ENCODE measurements around the gene DENND6A.

Gene DENND6A

DNA sequence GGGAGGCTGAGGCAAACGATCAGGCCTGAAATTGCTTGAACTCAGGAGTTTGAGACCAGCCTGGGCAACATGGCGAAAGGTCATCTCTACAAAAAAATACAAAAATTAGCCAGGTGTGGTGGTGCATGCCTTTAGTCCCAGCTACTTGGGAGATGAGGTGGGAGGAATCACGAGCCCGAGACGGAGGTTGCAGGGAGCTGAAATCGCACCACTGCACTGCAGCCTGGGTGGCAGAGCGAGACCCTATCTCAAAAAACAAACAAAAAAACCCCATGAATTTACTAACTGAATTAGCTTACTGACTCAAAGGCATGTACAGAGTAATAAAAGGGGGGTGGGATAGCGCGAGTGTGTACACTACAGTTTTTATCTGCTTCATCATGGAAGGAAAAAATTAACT lies 115.1 kb downstream of the DENND6A start:
- no peak overlapping the region for H3K4me3 ChIP-seq (ENCODE audit: low read depth, low read length)
- in situ Hi-C loops (cut with HindIII; ENCODE audit: low sequenced_read_pairs): no loop called here
- DNase-seq (ENCODE audit: low read depth): no peak
- TF ChIP-seq, protein P1, sequence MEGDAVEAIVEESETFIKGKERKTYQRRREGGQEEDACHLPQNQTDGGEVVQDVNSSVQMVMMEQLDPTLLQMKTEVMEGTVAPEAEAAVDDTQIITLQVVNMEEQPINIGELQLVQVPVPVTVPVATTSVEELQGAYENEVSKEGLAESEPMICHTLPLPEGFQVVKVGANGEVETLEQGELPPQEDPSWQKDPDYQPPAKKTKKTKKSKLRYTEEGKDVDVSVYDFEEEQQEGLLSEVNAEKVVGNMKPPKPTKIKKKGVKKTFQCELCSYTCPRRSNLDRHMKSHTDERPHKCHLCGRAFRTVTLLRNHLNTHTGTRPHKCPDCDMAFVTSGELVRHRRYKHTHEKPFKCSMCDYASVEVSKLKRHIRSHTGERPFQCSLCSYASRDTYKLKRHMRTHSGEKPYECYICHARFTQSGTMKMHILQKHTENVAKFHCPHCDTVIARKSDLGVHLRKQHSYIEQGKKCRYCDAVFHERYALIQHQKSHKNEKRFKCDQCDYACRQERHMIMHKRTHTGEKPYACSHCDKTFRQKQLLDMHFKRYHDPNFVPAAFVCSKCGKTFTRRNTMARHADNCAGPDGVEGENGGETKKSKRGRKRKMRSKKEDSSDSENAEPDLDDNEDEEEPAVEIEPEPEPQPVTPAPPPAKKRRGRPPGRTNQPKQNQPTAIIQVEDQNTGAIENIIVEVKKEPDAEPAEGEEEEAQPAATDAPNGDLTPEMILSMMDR (IDR thresholded peaks at IDR 0.05; ENCODE audit: low read depth, low read length, missing control alignments): no peak

DNA sequence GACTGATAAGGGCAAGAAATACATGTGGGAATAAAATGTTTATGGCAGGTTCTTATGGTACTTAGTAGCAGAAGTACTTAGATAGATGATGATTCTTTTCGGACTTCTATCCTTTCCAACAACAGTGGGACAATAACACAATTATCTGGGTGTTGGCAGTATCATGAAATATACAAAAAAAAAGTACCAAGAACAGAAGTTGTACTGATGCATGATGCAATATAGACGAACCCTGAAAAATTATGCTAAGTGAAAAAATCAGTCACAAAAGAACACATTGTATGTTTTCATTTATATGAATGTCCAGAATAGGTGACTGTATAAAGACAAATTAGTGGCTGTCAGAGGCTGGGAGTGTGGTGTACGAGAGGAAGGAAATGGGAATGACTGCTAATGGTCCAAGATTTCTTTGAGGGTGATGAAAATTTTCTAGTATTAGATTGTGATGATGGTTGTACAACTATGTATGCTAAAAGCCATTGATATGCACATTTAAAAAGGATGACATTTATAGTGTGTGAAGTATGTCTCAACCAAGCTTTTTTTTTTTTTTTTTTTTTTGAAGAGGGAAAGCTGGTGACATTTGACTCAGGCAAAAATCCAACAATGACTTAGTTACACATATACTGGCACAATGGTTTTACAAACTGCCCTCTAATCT lies 116.8 kb downstream of the DENND6A start:
- in situ Hi-C loops (cut with HindIII; ENCODE audit: low sequenced_read_pairs): no loop called here
- TF ChIP-seq, protein P1 (IDR thresholded peaks at IDR 0.05; ENCODE audit: low read depth, low read length, missing control alignments): no peak
- DNase-seq (ENCODE audit: low read depth): no peak
- no peak overlapping the region for H3K4me3 ChIP-seq (ENCODE audit: low read depth, low read length)

Measured in astrocyte of the cerebellum (primary cell).